ENCODE data around the gene HOXB3.

HOXB3 gene

GRCh38 chr17:48611681-48612455, 21.8 kb upstream of the HOXB3 start:
- DNase-seq = no peak

- DNase-seq = no peak
Measured at GRCh38 chr17:48611213-48611612, 21.2 kb upstream of the HOXB3 start.

- no peak for DNase-seq
Measured at GRCh38 chr17:48610282-48611211, 20.5 kb upstream of the HOXB3 start, which contains the start of gene HOXB7. TSS of gene HOXB7 (minus strand) at chr17:48611017. CDS start at chr17:48610918, 99 bp downstream.

GRCh38 chr17:48609759-48610281, 19.8 kb upstream of the HOXB3 start:
- no peak for DNase-seq

GRCh38 chr17:48609033-48609432, 19.0 kb upstream of the HOXB3 start:
- DNase-seq = no peak

GRCh38 chr17:48608494-48608834, 18.4 kb upstream of the HOXB3 start:
- no peak for DNase-seq

GRCh38 chr17:48606892-48607614, 17.0 kb upstream of the HOXB3 start:
- no peak for DNase-seq

- no peak for DNase-seq
Measured at GRCh38 chr17:48605991-48606891, 16.2 kb upstream of the HOXB3 start.

- no peak for DNase-seq
Measured at GRCh38 chr17:48605409-48605919, 15.4 kb upstream of the HOXB3 start.

GRCh38 chr17:48604770-48605329, 14.8 kb upstream of the HOXB3 start, which contains the start of gene HOXB6:
TSS of gene HOXB6 (minus strand) at chr17:48604986. CDS start at chr17:48598150, 6,836 bp downstream.
- DNase-seq = no peak

GRCh38 chr17:48603959-48604769, 14.1 kb upstream of the HOXB3 start:
- DNase-seq = peak; percentile 17

- DNase-seq = no peak
Measured at GRCh38 chr17:48601539-48602425, 11.7 kb upstream of the HOXB3 start.

GRCh38 chr17:48601207-48601538, 11.1 kb upstream of the HOXB3 start:
- DNase-seq = no peak

GRCh38 chr17:48600244-48601098, 10.4 kb upstream of the HOXB3 start:
- DNase-seq = no peak

GRCh38 chr17:48599354-48599753, 9.3 kb upstream of the HOXB3 start:
- DNase-seq = no peak

GRCh38 chr17:48598736-48599135, 8.7 kb upstream of the HOXB3 start:
- DNase-seq = no peak

- peak; percentile 22 for DNase-seq
Measured at GRCh38 chr17:48597778-48598631, 8.0 kb upstream of the HOXB3 start.

- no peak for DNase-seq
Measured at GRCh38 chr17:48597528-48597777, 7.4 kb upstream of the HOXB3 start.

All from GOT3 (cell line).